ENCODE measurements around the gene PLCB1.

PLCB1 gene

GRCh38 chr20:8402798-8403197, 270.7 kb downstream of the PLCB1 start:
- no peak overlapping the region for H3K4me3 ChIP-seq (ENCODE audit: control insufficient read depth, low read depth, low read length)
- no peak for TF ChIP-seq CTCF (IDR thresholded peaks at IDR 0.05; ENCODE audit: control insufficient read depth, insufficient read depth, low read depth, low read length, missing control alignments)
- DNase-seq (ENCODE audit: low read depth) = no peak

GRCh38 chr20:8404912-8405635, 273.0 kb downstream of the PLCB1 start:
- DNase-seq (ENCODE audit: low read depth) = no peak
- no peak overlapping the region for H3K4me3 ChIP-seq (ENCODE audit: control insufficient read depth, low read depth, low read length)
- no peak for TF ChIP-seq CTCF (IDR thresholded peaks at IDR 0.05; ENCODE audit: control insufficient read depth, insufficient read depth, low read depth, low read length, missing control alignments)

GRCh38 chr20:8406391-8406790, 274.3 kb downstream of the PLCB1 start:
- DNase-seq (ENCODE audit: low read depth) = no peak
- no peak for TF ChIP-seq CTCF (IDR thresholded peaks at IDR 0.05; ENCODE audit: control insufficient read depth, insufficient read depth, low read depth, low read length, missing control alignments)
- no peak overlapping the region for H3K4me3 ChIP-seq (ENCODE audit: control insufficient read depth, low read depth, low read length)

GRCh38 chr20:8408587-8409307, 276.7 kb downstream of the PLCB1 start:
- TF ChIP-seq CTCF (IDR thresholded peaks at IDR 0.05; ENCODE audit: control insufficient read depth, insufficient read depth, low read depth, low read length, missing control alignments) = no peak
- no peak overlapping the region for H3K4me3 ChIP-seq (ENCODE audit: control insufficient read depth, low read depth, low read length)
- no peak for DNase-seq (ENCODE audit: low read depth)

- no peak overlapping the region for H3K4me3 ChIP-seq (ENCODE audit: control insufficient read depth, low read depth, low read length)
- TF ChIP-seq CTCF (IDR thresholded peaks at IDR 0.05; ENCODE audit: control insufficient read depth, insufficient read depth, low read depth, low read length, missing control alignments) = no peak
- no peak for DNase-seq (ENCODE audit: low read depth)
Observed at GRCh38 chr20:8413691-8414090, 281.6 kb downstream of the PLCB1 start.

GRCh38 chr20:8414586-8415274, 282.7 kb downstream of the PLCB1 start:
- H3K4me3 ChIP-seq (ENCODE audit: control insufficient read depth, low read depth, low read length) = no peak overlapping the region
- no peak for DNase-seq (ENCODE audit: low read depth)
- TF ChIP-seq CTCF (IDR thresholded peaks at IDR 0.05; ENCODE audit: control insufficient read depth, insufficient read depth, low read depth, low read length, missing control alignments) = no peak

All from AG09309 (cell line).